GM19023 (cell line): Measurements from ENCODE around the gene TNN.

Experiments
- ATAC-seq: cut with Tn5 transposase; IDR thresholded peaks from one replicate; pipeline ENCODE4 v1.9.1; 2021; ENCODE audit warnings: mild to moderate bottlenecking, moderate library complexity; ENCODE audit not compliant: unreplicated experiment

TNN gene

GRCh38 chr1:175197531-175197930, 129.9 kb downstream of the TNN start:
- ATAC-seq, result no peak
